HCT116 (cell line): Measurements from ENCODE around the gene CDHR5. TPM values are rescaled to one million over a fixed set of nuclear protein-coding genes. Genes with fewer than 3 reads are reported as not detected.

Experiments
- ATAC-seq: fragments of 200-7000 bp; cut with Tn5 transposase; 2 replicates; pipeline ENCODE4 v1.9.1; 2020; ENCODE audit warnings: mild to moderate bottlenecking, moderate library complexity
- BruUV-seq: library from RNA; stranded (reverse); fragments of 400-500 nt; replicated peaks from 2 replicates; lab custom pipeline; 2021; lab: Mats Ljungman, UMichigan
- CTCF ChIA-PET: fragments of 300-600 bp; sonication (Branson Sonifier 250); formaldehyde crosslinking; loops from one replicate; lab custom pipeline; 2021; ENCODE audit warnings: antibody characterized with exemption; lab: Charles Lee
- POLR2A ChIA-PET: fragments of 300-600, 350-600 bp; sonication (Branson Sonifier 250); formaldehyde crosslinking; loops from one replicate; lab custom pipeline; 2021; ENCODE audit warnings: antibody characterized with exemption; lab: Charles Lee
- RAD21 ChIA-PET, 2 experiments: fragments of 300-600 bp; sonication (Branson Sonifier 250); formaldehyde crosslinking; loops; one replicate each; lab custom pipeline; 2023; ENCODE audit warnings: low total read pairs in 2 of 2; ENCODE audit not compliant: uncharacterized antibody in 2 of 2, unreplicated experiment in 2 of 2, low non-redundant PET in 1 of 2; lab: Charles Lee
- DNase-seq: peaks from one replicate; pipeline ENCODE4 v3.0.0-alpha.2; 2010; ENCODE audit warnings: low read depth, low spot score
- H2AFZ ChIP-seq: fragments of 200-600 bp; shearing (Covaris generic), sonication (generic); 2 replicates; pipeline ENCODE4 v1.6.1; 2017; ENCODE audit warnings: low read depth, mixed run types, mixed read lengths, antibody characterized with exemption, low read length; ENCODE audit not compliant: poor library complexity, severe bottlenecking
- H3K27ac ChIP-seq: 2 replicates; pipeline ENCODE4 v1.5.1; 2012; ENCODE audit warnings: low read depth, low read length
- H3K27me3 ChIP-seq: fragments of 200-600 bp; sonication (generic); 2 replicates; pipeline ENCODE4 v1.6.1; 2016; ENCODE audit warnings: mixed run types, low read length, mixed read lengths; ENCODE audit not compliant: insufficient read depth
- H3K36me3 ChIP-seq, 2 experiments: fragments of 200-500 bp in 1 of 2; fragments of 200-600 bp in 1 of 2; sonication (Bioruptor generic) in 1 of 2; sonication (generic) in 1 of 2; 2 replicates each; pipeline versions ENCODE4 v1.5.1 to v1.6.1; 2014 to 2016; ENCODE audit warnings: low read length in 2 of 2, inconsistent platforms in 1 of 2, mixed read lengths in 1 of 2, mixed run types in 1 of 2; ENCODE audit not compliant: insufficient read depth in 2 of 2, control insufficient read depth in 1 of 2
- H3K4me1 ChIP-seq, 2 experiments: fragments of 200-600 bp in 1 of 2; sonication (generic) in 1 of 2; 2 replicates each; pipeline versions ENCODE4 v1.5.1 to v1.6.1; 2012 to 2017; ENCODE audit warnings: low read length in 2 of 2, inconsistent platforms in 1 of 2, mild to moderate bottlenecking in 1 of 2, mixed read lengths in 1 of 2, mixed run types in 1 of 2, moderate library complexity in 1 of 2; ENCODE audit not compliant: insufficient read depth in 2 of 2, control insufficient read depth in 1 of 2
- H3K4me2 ChIP-seq: fragments of 200-600 bp; sonication (generic); 2 replicates; pipeline ENCODE4 v1.6.1; 2017; ENCODE audit warnings: mixed run types, low read length, mixed read lengths
- H3K4me3 ChIP-seq, 2 experiments: fragments of 200-600 bp in 1 of 2; sonication (generic) in 1 of 2; replicated peaks in 1 of 2; 2 replicates each; pipeline ENCODE4 v1.5.1; 2011 to 2016; ENCODE audit warnings: low read length in 2 of 2, control low read depth in 1 of 2, low read depth in 1 of 2, mild to moderate bottlenecking in 1 of 2, mixed read lengths in 1 of 2, mixed run types in 1 of 2
- H3K79me2 ChIP-seq: fragments of 200-600 bp; sonication (generic); 2 replicates; pipeline ENCODE4 v1.6.1; 2017; ENCODE audit warnings: mild to moderate bottlenecking, mixed run types, low read length, moderate library complexity, mixed read lengths; ENCODE audit not compliant: insufficient read depth
- H3K9ac ChIP-seq: fragments of 200-600 bp; sonication (generic); 2 replicates; pipeline ENCODE4 v1.6.1; 2016; ENCODE audit warnings: low read length, mixed read lengths
- H3K9me2 ChIP-seq: fragments of 200-600 bp; sonication (generic), shearing (Covaris generic); 2 replicates; pipeline ENCODE4 v1.6.1; 2017; ENCODE audit warnings: mixed run types, mild to moderate bottlenecking, moderate library complexity; ENCODE audit not compliant: insufficient read depth
- H3K9me3 ChIP-seq, 2 experiments: fragments of 200-500 bp in 1 of 2; fragments of 200-600 bp in 1 of 2; sonication (Bioruptor generic) in 1 of 2; sonication (generic) in 1 of 2; 2 replicates each; pipeline ENCODE4 v1.6.1; 2014 to 2017; ENCODE audit warnings: low read length in 2 of 2, mixed read lengths in 2 of 2, inconsistent platforms in 1 of 2, low read depth in 1 of 2, mild to moderate bottlenecking in 1 of 2, mixed run types in 1 of 2, moderate library complexity in 1 of 2; ENCODE audit not compliant: control insufficient read depth in 1 of 2, insufficient read depth in 1 of 2
- H4K20me1 ChIP-seq: fragments of 200-600 bp; sonication (generic), shearing (Covaris generic); 2 replicates; pipeline ENCODE4 v1.6.1; 2017; ENCODE audit warnings: mixed run types, mild to moderate bottlenecking, moderate library complexity; ENCODE audit not compliant: insufficient read depth
- ATF3 ChIP-seq: IDR thresholded peaks from 2 replicates; pipeline ENCODE4 v1.6.1; 2012
- CEBPB ChIP-seq: IDR thresholded peaks from 2 replicates; pipeline ENCODE4 v1.6.1; 2012; ENCODE audit warnings: low read depth
- EZH2phosphoT487 ChIP-seq: fragments of 200-600 bp; IDR thresholded peaks from 2 replicates; pipeline ENCODE4 v1.6.1; 2018; ENCODE audit warnings: antibody characterized with exemption, borderline replicate concordance
- MAX ChIP-seq: IDR thresholded peaks from 2 replicates; pipeline ENCODE4 v1.6.1; 2012
- POLR2AphosphoS5 ChIP-seq: IDR thresholded peaks from 2 replicates; pipeline ENCODE4 v1.6.1; 2011; ENCODE audit warnings: mild to moderate bottlenecking, low read depth, low read length, moderate library complexity
- SP1 ChIP-seq: IDR thresholded peaks from 2 replicates; pipeline ENCODE4 v1.6.1; 2012; ENCODE audit warnings: low read depth
- SRF ChIP-seq: IDR thresholded peaks from 2 replicates; pipeline ENCODE4 v1.6.1; 2012; ENCODE audit warnings: low read depth
- YY1 ChIP-seq: IDR thresholded peaks from 2 replicates; pipeline ENCODE4 v1.6.1; 2011; ENCODE audit warnings: low read length, low read depth, moderate library complexity, mild to moderate bottlenecking; ENCODE audit not compliant: insufficient replicate concordance; ENCODE audit errors: extremely low read depth
- intact Hi-C: fragments of 100-400 bp; cut with micrococcal nuclease; formaldehyde crosslinking; loops from 2 replicates; pipeline ENCODE4 v1.10.0; 2022
- total RNA-seq: library from RNA; stranded (reverse); gene quantifications from one replicate; pipeline ENCODE4 v1.2.1, GENCODE V29; 2021; ENCODE audit not compliant: unreplicated experiment

CDHR5 gene
- total RNA-seq, 1 experiment from 2014 or later, result not detected

GRCh38 chr11:607971-608659 lies 16.6 kb downstream of the CDHR5 start:
- ChIA-PET RAD21 (no interaction called here), POLR2A (no interaction called here), CTCF (no interaction called here)
- intact Hi-C loops, result no loop called here
- Histone ChIP-seq H3K27ac (no peak overlapping the region), H3K9ac (no peak overlapping the region), H3K27me3 (no peaks in the 10 kb centered on the region), H2AFZ (no peak overlapping the region), H3K9me3 (no peaks in the 10 kb centered on the region), H3K79me2 (peaks cover 15% of the 10 kb centered on the region; the same call in 1 of the 2 replicates), H3K4me1 (peaks cover 3 to 10% of the 10 kb centered on the region in 2 experiments; a peak in 3 of 4 replicates), H3K4me2 (no peak overlapping the region), H3K4me3 (no peak overlapping the region), H3K36me3 (peaks cover 42 to 56% of the 10 kb centered on the region in 2 experiments; a peak in 3 of 4 replicates), H3K9me2 (no peaks in the 10 kb centered on the region), H4K20me1 (peaks cover 8% of the 10 kb centered on the region; the same call in 1 of the 2 replicates)
- no peak for TF ChIP-seq SP1
- TF ChIP-seq POLR2AphosphoS5, result no peak
- no peak for TF ChIP-seq EZH2phosphoT487
- TF ChIP-seq SRF, result no peak
- no peak for TF ChIP-seq CEBPB
- no peak for TF ChIP-seq MAX
- TF ChIP-seq ATF3, result no peak
- TF ChIP-seq YY1, result no peak
- no TSS peak for BruUV-seq
- no peak for ATAC-seq
- DNase-seq, result no peak
